Mammary epithelial cell (primary cell): ENCODE results near the gene MARF1.
"Not testable (repeated sequence)": the region's sequence is repeated elsewhere in the genome, so short reads cannot be mapped to it uniquely, and the experiment has no call there.

ENCODE experiments used
- EZH2 ChIP-seq: IDR thresholded peaks from 2 replicates; pipeline ENCODE4 v1.6.1; 2012; ENCODE audit warnings: low read length, inconsistent platforms, borderline replicate concordance
- TF ChIP-seq, protein P1 (sequence below), 2 donors: IDR thresholded peaks in 1 of 2; conservative IDR thresholded peaks in 1 of 2; 2 replicates each; pipeline ENCODE4 v1.5.1; 2011 to 2012; ENCODE audit warnings: inconsistent platforms in 2 of 2, low read length in 2 of 2, mild to moderate bottlenecking in 2 of 2, control low read depth in 1 of 2, low read depth in 1 of 2; ENCODE audit not compliant: insufficient read depth in 1 of 2; ENCODE audit errors: extremely low read depth in 1 of 2

GRCh38 chr16:15655561-15655960, 12.6 kb upstream of the MARF1 start:
- TF ChIP-seq EZH2 = not testable (repeated sequence)
- TF ChIP-seq, protein P1, sequence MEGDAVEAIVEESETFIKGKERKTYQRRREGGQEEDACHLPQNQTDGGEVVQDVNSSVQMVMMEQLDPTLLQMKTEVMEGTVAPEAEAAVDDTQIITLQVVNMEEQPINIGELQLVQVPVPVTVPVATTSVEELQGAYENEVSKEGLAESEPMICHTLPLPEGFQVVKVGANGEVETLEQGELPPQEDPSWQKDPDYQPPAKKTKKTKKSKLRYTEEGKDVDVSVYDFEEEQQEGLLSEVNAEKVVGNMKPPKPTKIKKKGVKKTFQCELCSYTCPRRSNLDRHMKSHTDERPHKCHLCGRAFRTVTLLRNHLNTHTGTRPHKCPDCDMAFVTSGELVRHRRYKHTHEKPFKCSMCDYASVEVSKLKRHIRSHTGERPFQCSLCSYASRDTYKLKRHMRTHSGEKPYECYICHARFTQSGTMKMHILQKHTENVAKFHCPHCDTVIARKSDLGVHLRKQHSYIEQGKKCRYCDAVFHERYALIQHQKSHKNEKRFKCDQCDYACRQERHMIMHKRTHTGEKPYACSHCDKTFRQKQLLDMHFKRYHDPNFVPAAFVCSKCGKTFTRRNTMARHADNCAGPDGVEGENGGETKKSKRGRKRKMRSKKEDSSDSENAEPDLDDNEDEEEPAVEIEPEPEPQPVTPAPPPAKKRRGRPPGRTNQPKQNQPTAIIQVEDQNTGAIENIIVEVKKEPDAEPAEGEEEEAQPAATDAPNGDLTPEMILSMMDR (conservative IDR thresholded peaks at IDR 0.05 in 1 of 2, IDR thresholded peaks at IDR 0.05 in 1 of 2; ENCODE audit: extremely low read depth in 1 of 2, insufficient read depth in 1 of 2, low read depth in 1 of 2, low read length in 2 of 2) = not testable (repeated sequence)
